Endothelial cell (in vitro differentiated cells): Measurements from ENCODE around the gene DSTYK. TPM values are rescaled to one million over a fixed set of nuclear protein-coding genes. Genes with fewer than 3 reads are reported as not detected.

Experiments
- DNase-seq: peaks from one replicate; pipeline ENCODE4 v3.0.0; 2021; ENCODE audit warnings: low spot score
- H3K27ac Mint-ChIP-seq: one replicate; pipeline ENCODE4 v1.8.0; 2021; ENCODE audit warnings: mixed read lengths, inconsistent platforms; ENCODE audit not compliant: unreplicated experiment
- H3K27me3 Mint-ChIP-seq: one replicate; pipeline ENCODE4 v1.8.0; 2021; ENCODE audit warnings: mild to moderate bottlenecking, moderate library complexity, mixed read lengths, inconsistent platforms; ENCODE audit not compliant: unreplicated experiment
- H3K36me3 Mint-ChIP-seq: one replicate; pipeline ENCODE4 v1.8.0; 2021; ENCODE audit warnings: mild to moderate bottlenecking, low read depth, mixed read lengths, inconsistent platforms; ENCODE audit not compliant: unreplicated experiment
- H3K4me1 Mint-ChIP-seq: one replicate; pipeline ENCODE4 v1.8.0; 2021; ENCODE audit warnings: mild to moderate bottlenecking, mixed read lengths, inconsistent platforms; ENCODE audit not compliant: unreplicated experiment
- H3K4me3 Mint-ChIP-seq: one replicate; pipeline ENCODE4 v1.8.0; 2021; ENCODE audit warnings: mild to moderate bottlenecking, mixed read lengths, inconsistent platforms; ENCODE audit not compliant: unreplicated experiment
- H3K9me3 Mint-ChIP-seq: one replicate; pipeline ENCODE4 v1.8.0; 2021; ENCODE audit warnings: mixed read lengths, inconsistent platforms; ENCODE audit not compliant: unreplicated experiment
- CTCF ChIP-seq: fragments of 200-600 bp; sonication (generic); IDR thresholded peaks from one replicate; pipeline ENCODE4 v1.5.0; 2021; ENCODE audit warnings: antibody characterized with exemption; ENCODE audit not compliant: unreplicated experiment
- total RNA-seq: library from RNA; stranded (reverse); fragmentation: NEBNext Ultra II Directional; extraction: Animal tissue kit (Norgen Biotek cat#: 25700); gene quantifications from one replicate; pipeline ENCODE4 v1.2.1, GENCODE V29; 2021; ENCODE audit not compliant: unreplicated experiment

DSTYK gene
- total RNA-seq, 1 donor from 2014 or later: 12.2 TPM

- H3K27me3 Mint-ChIP-seq: peaks cover 9% of the 10 kb centered on the region
- no peaks in the 10 kb centered on the region for H3K9me3 Mint-ChIP-seq
- no peak overlapping the region for H3K4me3 Mint-ChIP-seq
- no peak overlapping the region for H3K27ac Mint-ChIP-seq
- DNase-seq: no peak
- peaks cover 17% of the 10 kb centered on the region for H3K4me1 Mint-ChIP-seq
- no peak for TF ChIP-seq CTCF
- no peaks in the 10 kb centered on the region for H3K36me3 Mint-ChIP-seq
Measured at GRCh38 chr1:205249651-205250050, 38.1 kb upstream of the DSTYK start.

DNA sequence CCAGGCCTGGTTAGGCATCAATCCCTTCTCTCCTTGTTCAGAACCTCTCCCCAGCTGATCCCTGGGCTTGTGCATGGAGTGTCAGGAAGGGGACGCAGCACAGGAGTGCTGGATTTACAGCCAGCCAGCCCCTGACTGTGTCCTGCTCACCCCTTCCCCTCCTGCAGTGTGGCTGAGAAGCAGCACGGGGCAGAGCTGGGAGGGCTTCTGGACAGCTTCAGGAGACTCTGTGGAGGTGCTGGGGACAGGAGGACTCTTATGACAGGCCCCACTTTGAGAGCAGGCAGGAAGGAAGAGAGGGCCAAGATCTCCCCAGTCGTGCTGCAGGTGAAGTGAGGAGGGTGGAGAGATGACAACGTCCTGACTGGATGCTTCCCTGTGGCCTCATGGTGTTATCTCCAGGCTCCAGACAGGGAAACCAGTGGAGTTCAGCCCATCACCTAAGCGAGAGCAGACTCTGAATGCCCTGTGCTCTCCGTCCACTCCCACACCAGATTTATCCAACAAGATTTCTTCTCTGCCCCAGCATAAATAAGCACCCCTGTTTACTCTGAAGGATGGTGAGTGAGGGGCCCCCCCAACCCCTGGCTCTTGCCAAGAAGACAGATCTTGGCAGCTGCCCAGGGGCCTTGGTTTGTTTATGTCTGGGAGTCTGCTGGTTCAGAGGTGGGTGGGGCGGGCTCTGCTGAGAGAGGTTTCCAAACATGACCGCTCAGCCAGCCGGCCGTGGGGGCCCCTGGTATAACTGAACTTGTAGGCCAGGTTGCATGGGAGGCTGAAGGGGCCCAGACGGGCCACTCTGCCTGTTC, 37.5 kb upstream of the DSTYK start:
- H3K27me3 Mint-ChIP-seq: peaks cover 9% of the 10 kb centered on the region
- H3K4me3 Mint-ChIP-seq: no peak overlapping the region
- no peak for TF ChIP-seq CTCF
- DNase-seq: no peak
- H3K36me3 Mint-ChIP-seq: no peaks in the 10 kb centered on the region
- no peak overlapping the region for H3K27ac Mint-ChIP-seq
- no peaks in the 10 kb centered on the region for H3K9me3 Mint-ChIP-seq
- peaks cover 17% of the 10 kb centered on the region for H3K4me1 Mint-ChIP-seq

DNA sequence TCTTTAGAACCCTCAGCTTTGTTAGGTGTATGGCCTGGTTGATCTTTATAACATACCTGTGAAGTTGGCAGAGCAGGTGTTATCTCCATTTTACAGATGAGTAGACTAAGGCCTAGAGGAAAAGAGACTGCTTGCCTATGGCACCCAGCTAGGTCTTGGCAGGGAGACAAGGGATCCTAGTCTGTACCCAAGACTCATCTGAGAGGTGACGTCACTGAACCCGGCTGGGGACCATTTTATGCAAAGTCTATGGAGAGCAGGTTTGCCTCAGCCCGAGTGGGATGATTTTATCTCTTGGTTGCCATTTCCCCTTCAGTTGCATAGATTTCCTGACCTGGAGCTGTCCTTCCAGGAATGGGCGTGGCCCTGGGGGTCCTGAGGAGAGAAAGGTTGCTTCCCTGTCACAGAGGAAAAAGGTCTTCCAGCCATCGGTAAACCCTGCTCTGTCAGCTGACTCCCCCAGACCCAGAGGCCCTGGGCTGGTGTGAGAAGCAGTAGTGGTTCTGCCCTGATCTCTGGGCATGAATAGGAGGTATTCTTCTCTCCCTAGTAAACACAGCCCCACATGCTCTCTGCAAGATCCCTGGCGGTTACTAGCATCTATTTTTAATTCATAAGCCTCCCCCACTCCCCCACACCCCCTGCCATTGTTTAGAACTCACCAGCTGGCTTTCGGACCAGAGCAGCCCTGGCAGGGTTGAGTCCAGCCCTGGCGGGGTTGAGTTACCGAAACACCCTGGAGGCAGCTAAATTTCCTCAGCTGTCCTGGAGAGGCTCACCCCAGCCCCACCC, 35.8 kb upstream of the DSTYK start:
- H3K4me1 Mint-ChIP-seq: peaks cover 17% of the 10 kb centered on the region
- TF ChIP-seq CTCF: no peak
- H3K36me3 Mint-ChIP-seq: peaks cover 3% of the 10 kb centered on the region
- H3K27ac Mint-ChIP-seq: no peak overlapping the region
- no peaks in the 10 kb centered on the region for H3K9me3 Mint-ChIP-seq
- H3K4me3 Mint-ChIP-seq: no peak overlapping the region
- DNase-seq: no peak
- H3K27me3 Mint-ChIP-seq: peaks cover 10% of the 10 kb centered on the region

DNA sequence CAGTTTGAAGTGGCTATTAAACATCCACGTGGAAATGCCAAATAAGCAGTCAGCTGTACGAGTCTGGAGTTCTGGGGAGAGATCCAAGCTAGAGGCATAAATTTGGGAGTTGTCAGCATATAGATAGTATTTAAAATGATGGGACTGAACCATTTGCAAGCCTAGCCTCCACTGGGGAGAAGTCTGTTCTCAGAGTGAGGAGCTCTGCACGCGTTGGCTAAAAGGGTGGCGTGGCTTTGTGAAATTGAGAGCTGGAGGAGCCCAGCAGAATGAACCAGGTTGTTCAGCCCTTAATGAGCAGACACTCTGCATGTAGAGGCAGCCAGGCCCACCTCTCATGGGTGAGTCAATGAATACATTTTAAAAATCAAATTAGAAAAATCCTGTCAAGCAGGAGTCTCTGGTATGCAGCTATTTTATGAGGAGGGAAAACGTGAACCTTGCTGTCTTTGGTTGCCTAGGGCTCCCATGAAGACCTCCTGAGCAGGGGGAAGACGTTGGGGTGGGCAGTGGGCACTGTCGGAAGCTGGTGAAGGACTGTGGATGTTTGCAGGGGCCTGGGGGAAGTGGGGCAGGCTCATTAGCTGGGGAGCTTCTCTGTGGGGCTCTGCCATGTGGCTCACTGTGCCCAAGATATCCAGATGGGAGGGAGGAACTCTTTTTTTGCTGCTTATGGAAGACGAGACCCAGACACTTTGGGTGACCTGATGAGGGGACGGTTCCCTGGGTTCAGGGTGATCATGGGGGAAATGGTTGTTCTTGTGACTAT, 35.0 kb upstream of the DSTYK start:
- Mint-ChIP-seq H3K4me3 (no peak overlapping the region), H3K36me3 (peaks cover 7% of the 10 kb centered on the region), H3K9me3 (no peaks in the 10 kb centered on the region), H3K27ac (no peak overlapping the region), H3K27me3 (peaks cover 10% of the 10 kb centered on the region), H3K4me1 (peaks cover 17% of the 10 kb centered on the region)
- no peak for TF ChIP-seq CTCF
- DNase-seq: no peak
